AG09309 (cell line): ENCODE measurements around the gene ST3GAL2.

ENCODE experiments used
- DNase-seq: peaks from one replicate; pipeline ENCODE4 v3.0.0-alpha.2; 2010; ENCODE audit warnings: low read depth
- H3K4me3 ChIP-seq: 2 replicates; pipeline ENCODE4 v1.5.1; 2011; ENCODE audit warnings: mild to moderate bottlenecking, low read depth, low read length, moderate library complexity; ENCODE audit not compliant: control insufficient read depth
- TF ChIP-seq, protein P1 (sequence below): IDR thresholded peaks from 2 replicates; pipeline ENCODE4 v1.5.1; 2011; ENCODE audit warnings: mild to moderate bottlenecking, low read depth, low read length, inconsistent platforms; ENCODE audit not compliant: insufficient read depth, control insufficient read depth; ENCODE audit errors: missing control alignments

Gene ST3GAL2

DNA sequence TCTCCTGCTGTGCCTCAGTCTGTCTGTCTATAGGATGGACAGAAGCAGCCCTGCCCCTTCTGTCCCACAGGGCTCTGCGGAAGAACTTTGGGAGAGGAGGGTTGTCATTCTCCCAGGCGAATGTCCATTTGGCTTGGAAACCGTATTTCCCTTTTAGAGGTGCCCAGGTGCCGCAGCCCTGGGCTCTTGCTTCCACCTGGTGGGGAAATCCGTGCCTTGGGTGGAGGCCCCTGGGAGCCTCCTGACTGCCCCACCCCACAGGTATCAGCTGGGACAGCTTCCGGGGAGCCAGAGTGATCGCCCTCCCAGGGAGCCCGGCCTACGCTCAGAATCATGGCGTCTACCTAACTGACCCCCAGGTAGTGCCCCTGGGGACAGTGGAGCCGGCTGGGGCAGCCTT is 28.2 kb upstream of the ST3GAL2 start:
- no peak overlapping the region for H3K4me3 ChIP-seq
- DNase-seq = no peak
- TF ChIP-seq, protein P1, sequence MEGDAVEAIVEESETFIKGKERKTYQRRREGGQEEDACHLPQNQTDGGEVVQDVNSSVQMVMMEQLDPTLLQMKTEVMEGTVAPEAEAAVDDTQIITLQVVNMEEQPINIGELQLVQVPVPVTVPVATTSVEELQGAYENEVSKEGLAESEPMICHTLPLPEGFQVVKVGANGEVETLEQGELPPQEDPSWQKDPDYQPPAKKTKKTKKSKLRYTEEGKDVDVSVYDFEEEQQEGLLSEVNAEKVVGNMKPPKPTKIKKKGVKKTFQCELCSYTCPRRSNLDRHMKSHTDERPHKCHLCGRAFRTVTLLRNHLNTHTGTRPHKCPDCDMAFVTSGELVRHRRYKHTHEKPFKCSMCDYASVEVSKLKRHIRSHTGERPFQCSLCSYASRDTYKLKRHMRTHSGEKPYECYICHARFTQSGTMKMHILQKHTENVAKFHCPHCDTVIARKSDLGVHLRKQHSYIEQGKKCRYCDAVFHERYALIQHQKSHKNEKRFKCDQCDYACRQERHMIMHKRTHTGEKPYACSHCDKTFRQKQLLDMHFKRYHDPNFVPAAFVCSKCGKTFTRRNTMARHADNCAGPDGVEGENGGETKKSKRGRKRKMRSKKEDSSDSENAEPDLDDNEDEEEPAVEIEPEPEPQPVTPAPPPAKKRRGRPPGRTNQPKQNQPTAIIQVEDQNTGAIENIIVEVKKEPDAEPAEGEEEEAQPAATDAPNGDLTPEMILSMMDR = no peak

- no peak overlapping the region for H3K4me3 ChIP-seq
- TF ChIP-seq, protein P1 = no peak
- DNase-seq = no peak
These were observed 27.8 kb upstream of the ST3GAL2 start for GRCh38 chr16:70466805-70467076.

GRCh38 chr16:70465999-70466804 is 27.3 kb upstream of the ST3GAL2 start:
- no peak overlapping the region for H3K4me3 ChIP-seq
- TF ChIP-seq, protein P1 = no peak
- DNase-seq = no peak

DNA sequence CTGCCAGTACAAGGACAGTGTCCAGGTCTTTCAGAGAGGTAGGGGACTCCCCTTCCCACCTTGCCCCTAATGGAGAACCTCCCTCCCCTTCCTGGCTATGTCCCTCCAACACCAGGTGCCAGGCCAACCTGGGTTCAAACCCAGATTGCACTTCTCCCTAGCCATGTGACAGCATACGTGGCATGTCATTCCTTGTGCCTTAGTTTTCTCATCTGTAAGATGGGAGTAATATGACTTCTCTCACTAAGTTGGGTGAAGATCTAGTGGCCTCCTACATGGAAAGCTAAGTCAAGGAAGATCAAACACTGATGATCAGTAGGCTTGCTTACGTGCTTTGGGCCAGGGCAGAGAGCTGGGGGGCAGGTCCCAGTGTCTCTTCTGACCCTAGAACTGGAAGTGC is 24.3 kb upstream of the ST3GAL2 start:
- H3K4me3 ChIP-seq = no peak overlapping the region
- DNase-seq = no peak
- TF ChIP-seq, protein P1 = no peak

DNA sequence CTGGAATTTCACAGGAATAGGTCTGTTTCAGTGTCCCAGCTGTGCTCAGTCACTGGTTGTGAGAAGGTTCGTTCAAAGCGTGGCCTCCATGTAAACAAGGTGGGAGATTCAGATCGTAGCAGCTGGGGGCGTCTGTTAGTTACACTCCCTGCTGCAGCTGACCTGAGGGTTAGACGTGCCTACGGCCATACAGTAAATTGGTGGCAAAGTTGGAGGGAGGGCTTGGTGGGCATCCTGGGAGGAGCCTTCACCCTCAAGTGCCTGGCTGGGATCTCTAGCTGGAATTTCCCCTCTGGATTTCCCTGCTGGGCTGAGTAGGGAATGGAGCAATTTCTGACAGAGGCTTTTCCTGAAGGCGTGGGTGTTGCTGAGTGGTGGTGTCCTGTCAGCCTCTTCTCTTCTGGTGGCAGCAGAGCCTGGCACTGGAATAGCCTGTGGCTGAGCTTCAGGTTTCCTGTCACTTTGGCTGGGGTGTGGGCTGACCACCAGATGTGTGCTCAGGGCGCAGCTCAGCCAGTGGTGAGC is 21.9 kb upstream of the ST3GAL2 start:
- no peak overlapping the region for H3K4me3 ChIP-seq
- DNase-seq = no peak
- TF ChIP-seq, protein P1 = no peak

GRCh38 chr16:70457446-70458166 is 18.7 kb upstream of the ST3GAL2 start:
- no peak for DNase-seq
- TF ChIP-seq, protein P1 = no peak
- H3K4me3 ChIP-seq = no peak overlapping the region
